B cell (primary cell): Measurements from ENCODE around the gene ABHD5.

Experiments
- CTCF ChIP-seq: fragments of 200-600 bp; IDR thresholded peaks from one replicate; pipeline ENCODE4 v1.8.0; 2022; ENCODE audit warnings: antibody characterized with exemption, mild to moderate bottlenecking
- EZH2 ChIP-seq: IDR thresholded peaks from 2 replicates; pipeline ENCODE4 v1.6.1; 2012; ENCODE audit warnings: borderline replicate concordance, low read depth, mild to moderate bottlenecking, moderate library complexity, low read length; ENCODE audit not compliant: insufficient read depth, poor library complexity, severe bottlenecking

GRCh38 chr3:43718296-43718695 is 27.6 kb downstream of the ABHD5 start:
- TF ChIP-seq CTCF: no peak
- no peak for TF ChIP-seq EZH2
